GM12892 (cell line): Measurements from ENCODE around the gene C16orf89.
"Not testable (repeated sequence)": the region's sequence is repeated elsewhere in the genome, so short reads cannot be mapped to it uniquely, and the experiment has no call there.

Experiments
- POLR2A ChIP-seq: IDR thresholded peaks from 2 replicates; pipeline ENCODE4 v1.6.1; 2011; ENCODE audit warnings: low read depth, low read length, control low read depth
- POLR2AphosphoS5 ChIP-seq: IDR thresholded peaks from 2 replicates; pipeline ENCODE4 v1.6.1; 2011; ENCODE audit warnings: low read depth, low read length, control low read depth
- TAF1 ChIP-seq: IDR thresholded peaks from 2 replicates; pipeline ENCODE4 v1.6.1; 2011; ENCODE audit warnings: low read depth, mild to moderate bottlenecking, control low read depth, low read length, borderline replicate concordance

- not testable (repeated sequence) for TF ChIP-seq POLR2A, POLR2AphosphoS5, TAF1
These were observed 24.3 kb upstream of the C16orf89 start for GRCh38 chr16:5089911-5090555.
